Common myeloid progenitor, CD34-positive (primary cell): Measurements from ENCODE around the gene ERC2. TPM values are rescaled to one million over a fixed set of nuclear protein-coding genes. Genes with fewer than 3 reads are reported as not detected.
"Not testable (repeated sequence)": the region's sequence is repeated elsewhere in the genome, so short reads cannot be mapped to it uniquely, and the experiment has no call there.

Experiments used
- CTCF ChIA-PET: fragments of 350-600 bp; sonication (Branson Sonifier 250); formaldehyde crosslinking; loops from one replicate; lab custom pipeline; 2021; ENCODE audit warnings: antibody characterized with exemption; lab: Charles Lee
- POLR2A ChIA-PET: fragments of 350-600 bp; sonication (Branson Sonifier 250); formaldehyde crosslinking; loops from one replicate; lab custom pipeline; 2021; ENCODE audit warnings: antibody characterized with exemption; lab: Charles Lee
- DNase-seq, 3 donors: peaks; one replicate each; pipeline versions ENCODE4 v3.0.0 to v3.0.0-alpha.2; 2013
- H3K27ac ChIP-seq, 2 experiments: 1 replicate in 1 of 2; 2 replicates in 1 of 2; pipeline ENCODE4 v1.7.0; 2013; ENCODE audit warnings: inconsistent platforms in 2 of 2, low read length in 2 of 2, mild to moderate bottlenecking in 2 of 2, low read depth in 1 of 2, moderate library complexity in 1 of 2; ENCODE audit not compliant: severe bottlenecking in 2 of 2, insufficient read depth in 1 of 2, poor library complexity in 1 of 2
- H3K27me3 ChIP-seq, 5 experiments: replicated peaks in 2 of 5; 1 replicate in 3 of 5; 2 replicates in 2 of 5; pipeline versions ENCODE4 v1.6.1 to v1.7.0; 2013; ENCODE audit warnings: low read length in 4 of 5, mild to moderate bottlenecking in 2 of 5, moderate library complexity in 2 of 5, inconsistent platforms in 1 of 5; ENCODE audit not compliant: insufficient read depth in 5 of 5, control insufficient read depth in 4 of 5
- H3K36me3 ChIP-seq, 4 experiments: 1 replicate in 2 of 4; 2 replicates in 2 of 4; pipeline versions ENCODE4 v1.6.1 to v1.7.0; 2013; ENCODE audit warnings: low read length in 3 of 4, control low read depth in 1 of 4, mild to moderate bottlenecking in 1 of 4; ENCODE audit not compliant: control insufficient read depth in 4 of 4, insufficient read depth in 4 of 4
- H3K4me1 ChIP-seq, 4 experiments: 1 replicate in 3 of 4; 2 replicates in 1 of 4; pipeline versions ENCODE4 v1.6.1 to v1.7.1; 2013; ENCODE audit warnings: low read length in 3 of 4, mild to moderate bottlenecking in 3 of 4, control low read depth in 1 of 4, inconsistent platforms in 1 of 4, moderate library complexity in 1 of 4; ENCODE audit not compliant: control insufficient read depth in 4 of 4, insufficient read depth in 4 of 4; ENCODE audit errors: control extremely low read depth in 1 of 4
- H3K4me3 ChIP-seq, 7 experiments: 1 replicate in 4 of 7; 2 replicates in 3 of 7; pipeline versions ENCODE4 v1.5.1 to v1.7.0; 2013; ENCODE audit warnings: mild to moderate bottlenecking in 7 of 7, low read length in 6 of 7, moderate library complexity in 6 of 7, inconsistent platforms in 2 of 7, low read depth in 2 of 7, control low read depth in 1 of 7; ENCODE audit not compliant: insufficient read depth in 4 of 7, control insufficient read depth in 1 of 7; ENCODE audit errors: extremely low read depth in 1 of 7
- H3K9me3 ChIP-seq, 5 experiments: 1 replicate in 4 of 5; 2 replicates in 1 of 5; pipeline versions ENCODE4 v1.6.1 to v1.7.1; 2013; ENCODE audit warnings: low read length in 4 of 5, mild to moderate bottlenecking in 2 of 5, inconsistent platforms in 1 of 5, low read depth in 1 of 5, moderate library complexity in 1 of 5; ENCODE audit not compliant: control insufficient read depth in 4 of 5, insufficient read depth in 2 of 5; ENCODE audit errors: control extremely low read depth in 1 of 5
- WGBS: methylation state at CpG from one replicate; pipeline ENCODE4 v1.1.5; 2013; ENCODE audit not compliant: insufficient coverage; 5-methylcytosine and 5-hydroxymethylcytosine counted together
- polyA plus RNA-seq: library from polyadenylated mRNA; unstranded; fragments of 120-200 nt; gene quantifications from one replicate; pipeline ENCODE4 v1.2.1, GENCODE V29; 2013

ERC2 gene
- polyA plus RNA-seq, result not detected

GRCh38 chr3:56468184-56469106, at the start of gene ERC2:
Gene ERC2 (minus strand): TSS chr3:56468467.
- CTCF ChIA-PET, result interaction anchor here (0.7 kb wide), 1 partner anchor 18 kb away, joined by 3 read pairs; no protein-coding TSS in a partner anchor
- peak within 1 kb of the TSS; percentile 16 to 71 (median 62) for H3K4me3 ChIP-seq

GRCh38 chr3:56502738-56503137, 34.5 kb upstream of the ERC2 start:
- Histone ChIP-seq H3K4me3 (no peak overlapping the region), H3K9me3 (no peaks in the 10 kb centered on the region), H3K27ac (no peak overlapping the region), H3K4me1 (no peaks in the 10 kb centered on the region), H3K27me3 (no peaks in the 10 kb centered on the region), H3K36me3 (no peaks in the 10 kb centered on the region)
- DNase-seq, result no peak
- ChIA-PET CTCF (no interaction called here), POLR2A (no interaction called here)
- WGBS, result no CpG with 5 or more reads among the region's 3 CpGs

More at GRCh38 chr3:56468184-56469106, at the start of gene ERC2:
- H3K36me3 ChIP-seq, result no peaks in the 10 kb centered on the region
- POLR2A ChIA-PET, result no interaction called here
- peak in 1 of 3 donors; percentile 1 for DNase-seq
- no peaks in the 10 kb centered on the region for H3K9me3 ChIP-seq
- WGBS, result 2% methylated on average over 76 of the region's 82 CpGs
- peaks cover 16 to 74% (median 26%) of the 10 kb centered on the region in 5 experiments for H3K27me3 ChIP-seq
- peaks cover 0 to 13% (median 8%) of the 10 kb centered on the region in 4 experiments for H3K4me1 ChIP-seq
- no peak within 1 kb of the TSS for H3K27ac ChIP-seq

GRCh38 chr3:56496376-56496775, 28.1 kb upstream of the ERC2 start:
- H3K4me3 ChIP-seq, H3K27ac ChIP-seq, H3K4me1 ChIP-seq, H3K27me3 ChIP-seq, H3K36me3 ChIP-seq, POLR2A ChIA-PET, DNase-seq, H3K9me3 ChIP-seq: not testable (repeated sequence)
- CTCF ChIA-PET, result interaction anchor here (1.0 kb wide), 1 partner anchor 50 kb away, joined by 3 read pairs; no protein-coding TSS in a partner anchor
- 75% methylated on average over 1 of the region's 5 CpGs for WGBS

GRCh38 chr3:56494679-56495322, 26.5 kb upstream of the ERC2 start:
- CTCF ChIA-PET, result interaction anchor here (0.9 to 1.2 kb wide), 6 partner anchors 10 to 63 kb away, joined by 3 to 4 read pairs (median 3); partner anchors contain the start of gene CCDC66
- no peak overlapping the region for H3K4me3 ChIP-seq
- POLR2A ChIA-PET, result no interaction called here
- no peak overlapping the region for H3K27ac ChIP-seq
- peaks cover 0 to 4% (median under 1%) of the 10 kb centered on the region in 5 experiments for H3K27me3 ChIP-seq
- no peaks in the 10 kb centered on the region for H3K36me3 ChIP-seq
- peak; percentile 85 to 95 (median 91) for DNase-seq
- WGBS, result 6% methylated on average over 2 of the region's 5 CpGs
- no peaks in the 10 kb centered on the region for H3K4me1 ChIP-seq
- H3K9me3 ChIP-seq, result no peaks in the 10 kb centered on the region

- DNase-seq, result no peak
- H3K4me1 ChIP-seq, result no peaks in the 10 kb centered on the region
- peaks cover 0 to 10% (median 4%) of the 10 kb centered on the region in 5 experiments for H3K27me3 ChIP-seq
- 94% methylated on average over 2 of the region's 2 CpGs for WGBS
- H3K4me3 ChIP-seq, result no peak overlapping the region
- H3K9me3 ChIP-seq, result no peaks in the 10 kb centered on the region
- ChIA-PET CTCF (no interaction called here), POLR2A (no interaction called here)
- H3K27ac ChIP-seq, result no peak overlapping the region
- H3K36me3 ChIP-seq, result no peaks in the 10 kb centered on the region
Measured at GRCh38 chr3:56491566-56491965, 23.3 kb upstream of the ERC2 start.

GRCh38 chr3:56488812-56489600, 20.7 kb upstream of the ERC2 start:
- ChIA-PET POLR2A (no interaction called here), CTCF (no interaction called here)
- no peak for DNase-seq
- Histone ChIP-seq H3K9me3 (no peaks in the 10 kb centered on the region), H3K36me3 (no peaks in the 10 kb centered on the region), H3K4me1 (no peaks in the 10 kb centered on the region), H3K27me3 (peaks cover 0 to 10% (median 4%) of the 10 kb centered on the region in 5 experiments), H3K27ac (no peak overlapping the region), H3K4me3 (no peak overlapping the region)
- 86% methylated on average over 5 of the region's 8 CpGs for WGBS
